Stimulated activated CD4-positive, alpha-beta T cell treated with anti-CD3 and anti-CD28 coated beads, Interleukin-1b, Interleukin-23, amount 100 ng/mL, for 4 hours (primary cell): ENCODE results near the gene IP6K1.
"Not testable (repeated sequence)": the region's sequence is repeated elsewhere in the genome, so short reads cannot be mapped to it uniquely, and the experiment has no call there.

Experiments
- DNase-seq, 2 donors: peaks; one replicate each; pipeline ENCODE4 v3.0.0-alpha.2; 2020; ENCODE audit warnings: low read depth in 2 of 2

IP6K1 gene

GRCh38 chr3:49689046-49689907, 97.1 kb downstream of the IP6K1 start, which contains the start of the genes MST1 and RNF123:
MST1 (minus strand) TSS chr3:49689474; CDS start chr3:49688691, 783 bp downstream.
RNF123 (plus strand) TSS chr3:49689557; CDS start chr3:49691166, 1,609 bp downstream.
- DNase-seq: peak; percentile 91

- DNase-seq: not testable (repeated sequence)
Observed at GRCh38 chr3:49688338-49689045, 97.8 kb downstream of the IP6K1 start.

- DNase-seq: not testable (repeated sequence)
Observed at GRCh38 chr3:49687424-49687795, 98.9 kb downstream of the IP6K1 start.

- DNase-seq: peak in 1 of 2 donors; percentile 39
Observed at GRCh38 chr3:49686769-49687423, 99.4 kb downstream of the IP6K1 start.

- peak; percentile 26 to 31 for DNase-seq
Observed at GRCh38 chr3:49686346-49686745, 100.0 kb downstream of the IP6K1 start.

GRCh38 chr3:49685846-49686245, 100.5 kb downstream of the IP6K1 start:
- DNase-seq: not testable (repeated sequence)

- not testable (repeated sequence) for DNase-seq
Observed at GRCh38 chr3:49685103-49685502, 101.2 kb downstream of the IP6K1 start.

- not testable (repeated sequence) for DNase-seq
Observed at GRCh38 chr3:49684453-49684852, 101.9 kb downstream of the IP6K1 start.

- DNase-seq: no peak
Observed at GRCh38 chr3:49683162-49683561, 103.2 kb downstream of the IP6K1 start.

GRCh38 chr3:49681543-49681942, 104.8 kb downstream of the IP6K1 start:
- DNase-seq: no peak

- DNase-seq: no peak
Observed at GRCh38 chr3:49681232-49681522, 105.2 kb downstream of the IP6K1 start.

GRCh38 chr3:49680493-49681231, 105.7 kb downstream of the IP6K1 start:
- DNase-seq: no peak

GRCh38 chr3:49675912-49676311, 110.4 kb downstream of the IP6K1 start:
- DNase-seq: no peak

GRCh38 chr3:49674497-49674983, 111.8 kb downstream of the IP6K1 start:
- DNase-seq: peak; percentile 15 to 28
